OCI-LY7 (cell line): ENCODE data around the gene SMYD1.

Experiments used
- CTCF ChIP-seq: fragments of 200-600 bp; sonication (generic); conservative IDR thresholded peaks from 2 replicates; pipeline ENCODE4 v1.5.1; 2014; ENCODE audit warnings: mild to moderate bottlenecking, antibody characterized with exemption, low read length, moderate library complexity, mixed read lengths
- EZH2phosphoT487 ChIP-seq: fragments of 200-600 bp; sonication (generic); IDR thresholded peaks from 2 replicates; pipeline ENCODE4 v1.6.1; 2018; ENCODE audit warnings: low read depth, borderline replicate concordance, mild to moderate bottlenecking, mixed run types, antibody characterized with exemption, low read length, moderate library complexity, mixed read lengths

GRCh38 chr2:88061295-88061694 lies 6.3 kb upstream of the SMYD1 start:
- TF ChIP-seq CTCF (no peak), EZH2phosphoT487 (no peak)
